Stimulated activated CD4-positive, alpha-beta T cell treated with anti-CD3 and anti-CD28 coated beads, Interleukin-4, amount 100 ng/mL, for 24 hours (primary cell): ENCODE data around the gene FHAD1.

Source experiments
- DNase-seq: peaks from one replicate; pipeline ENCODE4 v3.0.0-alpha.2; 2020

Gene FHAD1

DNA sequence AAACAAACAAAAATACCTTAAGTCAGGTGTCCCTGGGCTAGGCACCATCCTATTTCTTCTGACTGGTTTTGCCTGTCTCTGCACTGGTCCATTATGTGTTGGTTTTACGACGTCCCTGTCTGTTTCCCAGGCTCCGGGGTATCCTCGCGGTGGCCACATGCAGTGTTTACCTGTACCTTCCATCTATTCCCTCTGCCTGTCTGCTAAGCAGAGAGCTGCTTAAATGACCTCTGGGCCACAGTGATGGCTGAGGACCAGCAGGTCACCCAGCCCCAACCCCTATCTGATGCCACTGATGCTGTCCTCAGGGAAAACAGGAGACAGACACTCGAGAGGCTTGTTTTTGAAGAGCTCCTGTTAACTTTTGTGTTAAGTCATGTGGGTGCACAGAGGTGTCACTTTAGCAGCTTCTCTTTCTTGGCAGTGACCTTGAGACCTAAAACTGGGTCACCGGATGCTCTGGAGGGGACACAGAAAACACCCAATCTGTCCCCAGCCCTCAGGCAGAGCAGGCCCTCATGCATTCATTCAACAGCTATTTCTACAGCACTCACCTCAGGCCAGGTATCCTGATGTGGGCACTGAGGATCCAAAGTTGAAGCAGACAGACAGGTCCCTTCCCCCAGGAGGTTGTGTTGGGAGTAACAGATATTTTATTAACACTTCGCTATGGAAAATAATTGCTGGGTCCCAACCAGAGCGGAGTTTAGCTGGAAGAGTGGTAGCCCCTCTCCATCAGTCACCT is 158.3 kb downstream of the FHAD1 start:
- no peak for DNase-seq

DNA sequence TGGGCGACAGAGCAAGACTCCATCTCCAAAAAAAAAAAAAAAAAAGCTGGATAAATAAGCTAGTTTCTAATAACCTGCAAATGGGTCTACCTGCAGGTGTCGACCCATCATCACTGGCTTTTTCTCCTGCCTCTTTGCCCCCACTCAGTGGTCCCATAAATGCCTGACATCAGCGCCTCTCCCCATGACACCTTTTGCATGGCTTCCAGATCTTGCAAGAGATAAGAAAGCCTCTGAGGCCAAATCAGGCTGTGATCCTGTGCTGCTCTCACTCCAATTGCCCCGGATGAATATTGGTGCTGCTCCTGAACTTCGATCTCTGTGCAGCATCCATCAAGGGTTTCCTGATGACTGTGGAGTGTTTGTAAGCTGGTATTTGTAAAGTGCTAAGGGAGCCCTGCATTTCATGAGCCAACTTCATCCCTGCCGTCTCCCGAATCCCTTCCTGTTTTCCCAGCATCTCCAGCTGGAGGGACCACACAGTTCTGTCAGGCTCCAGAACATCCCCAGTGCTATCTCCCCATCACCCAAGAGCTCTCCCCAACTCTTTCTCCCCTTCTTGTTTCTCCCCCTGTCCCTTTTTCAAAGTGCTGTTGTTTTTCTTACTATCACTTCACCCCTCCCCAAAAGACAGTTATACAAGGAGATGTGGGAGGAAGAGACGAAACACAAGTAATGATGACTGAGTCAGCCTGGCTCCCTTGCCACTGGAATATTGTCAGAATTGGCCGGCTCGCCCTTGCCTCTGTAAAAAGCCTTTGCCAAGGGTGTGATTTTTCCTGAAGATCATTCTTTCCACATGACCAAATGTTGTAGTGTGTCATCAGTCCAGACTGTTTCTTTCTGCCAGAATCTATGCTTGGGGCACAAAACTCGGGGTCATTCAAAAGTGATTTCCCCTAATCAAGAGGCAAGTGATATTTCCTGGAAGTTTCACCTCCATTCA is 159.9 kb downstream of the FHAD1 start:
- no peak for DNase-seq

DNA sequence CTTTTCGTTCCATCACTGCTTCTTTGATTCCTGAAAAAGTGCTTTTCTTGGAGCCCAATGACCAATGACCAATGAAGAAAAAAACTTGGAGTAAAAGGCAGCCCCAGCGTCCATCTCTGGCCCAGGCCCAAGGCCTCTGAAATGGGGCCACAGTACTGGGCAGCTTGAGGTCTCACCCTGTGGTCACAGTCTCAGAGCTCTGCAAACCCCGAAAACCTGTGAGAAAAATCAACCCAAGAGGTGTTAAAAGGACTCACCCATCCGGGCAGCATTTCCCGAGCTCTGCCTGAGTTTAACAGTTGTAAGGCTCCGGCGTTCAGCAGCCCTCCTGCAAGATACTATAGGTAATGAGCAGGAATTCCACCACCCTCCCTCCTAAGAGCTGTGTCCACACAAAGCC is 160.6 kb downstream of the FHAD1 start:
- DNase-seq: no peak

DNA sequence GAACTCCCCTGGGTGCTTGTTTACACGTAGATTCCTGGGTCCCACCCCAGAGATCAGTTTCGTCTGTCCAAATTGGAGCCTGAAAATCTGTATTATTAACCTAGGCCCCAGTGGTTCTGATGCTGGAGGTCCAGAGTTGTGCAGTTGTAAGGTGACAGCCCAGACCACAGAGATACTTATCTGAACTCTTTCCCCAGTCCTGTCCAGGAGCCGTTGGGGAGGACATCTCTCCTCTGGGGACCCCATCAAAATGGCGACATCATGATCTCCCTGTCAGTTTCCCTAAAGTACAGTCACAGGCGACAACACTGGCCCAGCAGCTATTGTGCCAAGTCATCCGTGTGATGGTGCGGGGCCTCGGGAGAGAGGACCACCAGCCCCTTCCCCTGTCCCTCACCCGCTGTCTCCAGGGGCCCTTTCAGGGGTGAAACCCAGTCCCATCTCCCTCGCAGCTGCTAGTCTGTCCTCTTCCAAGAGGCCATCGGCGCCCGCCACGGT is 161.9 kb downstream of the FHAD1 start:
- no peak for DNase-seq

DNA sequence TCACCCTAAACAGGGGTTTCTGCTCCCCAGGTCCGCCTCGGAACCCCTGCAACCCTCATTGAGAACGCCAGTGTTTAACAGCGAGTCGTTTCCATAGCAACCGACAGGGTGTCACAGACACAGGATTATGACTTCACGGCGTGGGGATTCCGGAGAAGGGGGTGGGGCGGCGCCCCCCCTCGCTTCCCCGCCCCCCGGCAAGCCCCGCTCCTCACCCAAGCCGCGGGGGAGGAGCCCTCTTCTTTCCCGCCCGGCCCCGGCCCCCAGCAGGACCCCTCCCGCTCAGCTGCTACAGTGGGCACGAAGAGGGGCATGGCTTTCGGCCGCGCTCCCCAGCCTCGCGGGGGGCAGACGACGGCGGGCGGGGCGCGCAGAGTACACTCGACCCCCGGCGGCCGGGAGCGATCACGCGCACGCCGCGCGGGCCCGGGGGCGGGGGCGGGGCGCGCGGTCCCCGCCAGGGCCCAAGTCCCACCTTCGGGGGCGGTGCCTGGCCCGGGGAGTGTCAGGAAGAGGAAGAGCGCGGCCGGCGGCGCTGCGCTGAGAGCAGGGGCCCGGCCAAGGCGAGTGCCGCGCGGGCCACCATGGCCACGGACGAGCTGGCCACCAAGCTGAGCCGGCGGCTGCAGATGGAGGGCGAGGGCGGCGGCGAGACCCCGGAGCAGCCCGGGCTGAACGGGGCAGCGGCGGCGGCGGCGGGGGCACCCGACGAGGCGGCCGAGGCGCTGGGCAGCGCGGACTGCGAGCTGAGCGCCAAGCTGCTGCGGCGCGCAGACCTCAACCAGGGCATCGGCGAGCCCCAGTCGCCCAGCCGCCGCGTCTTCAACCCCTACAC is 162.6 kb downstream of the FHAD1 start, which contains the start of gene EFHD2:
EFHD2 (plus strand) TSS at position 501 of the 835 bp plus-strand sequence; CDS start at position 585, 84 bp downstream.
- peak; percentile 85 for DNase-seq

DNA sequence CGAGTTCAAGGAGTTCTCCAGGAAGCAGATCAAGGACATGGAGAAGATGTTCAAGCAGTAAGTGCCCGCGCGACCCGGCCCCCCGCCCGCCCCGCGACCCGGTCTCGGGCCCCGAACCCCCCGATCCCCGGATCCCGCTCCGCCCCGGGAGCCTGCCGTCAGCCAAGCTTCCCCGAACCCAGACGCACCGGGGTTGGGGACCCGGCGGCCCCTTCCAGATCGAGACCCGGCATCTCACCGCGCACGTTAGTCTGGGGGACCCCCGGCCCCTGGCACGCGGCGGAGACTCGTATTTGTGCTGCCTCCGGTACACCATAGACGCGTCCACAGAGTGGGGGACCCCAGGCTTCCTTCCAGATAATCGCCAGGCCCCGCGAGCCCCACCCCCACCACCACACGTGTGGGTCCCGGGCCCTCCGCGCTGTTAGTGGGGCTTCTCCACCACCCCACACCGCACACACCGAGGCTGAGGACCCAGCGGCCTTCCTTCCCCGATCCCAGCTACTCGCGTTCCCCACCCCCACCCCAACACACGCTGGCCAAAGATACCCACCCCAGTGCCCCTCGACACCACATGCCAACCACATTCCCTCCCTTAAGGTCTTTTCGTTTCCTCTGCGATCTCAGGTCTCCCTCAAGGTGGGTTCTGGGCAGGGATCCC is 163.3 kb downstream of the FHAD1 start:
- no peak for DNase-seq

DNA sequence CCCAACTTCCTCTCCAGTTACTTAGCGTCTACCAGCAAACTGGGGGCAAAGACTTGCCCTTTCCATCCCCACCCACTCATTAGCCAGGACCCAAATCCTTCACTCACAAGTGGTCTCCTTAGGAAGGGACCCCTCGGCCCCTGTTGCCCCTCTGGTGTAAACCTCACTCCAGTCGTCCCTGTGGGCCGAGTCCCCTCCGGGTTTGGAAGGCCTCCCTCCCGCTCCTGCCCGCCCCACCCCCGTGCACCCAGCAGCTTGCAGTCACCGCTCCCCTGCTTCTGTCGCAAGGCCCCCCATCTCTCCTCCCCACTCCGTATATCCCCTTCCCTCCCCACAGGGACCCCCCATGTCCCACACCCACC is 163.8 kb downstream of the FHAD1 start:
- DNase-seq: no peak

DNA sequence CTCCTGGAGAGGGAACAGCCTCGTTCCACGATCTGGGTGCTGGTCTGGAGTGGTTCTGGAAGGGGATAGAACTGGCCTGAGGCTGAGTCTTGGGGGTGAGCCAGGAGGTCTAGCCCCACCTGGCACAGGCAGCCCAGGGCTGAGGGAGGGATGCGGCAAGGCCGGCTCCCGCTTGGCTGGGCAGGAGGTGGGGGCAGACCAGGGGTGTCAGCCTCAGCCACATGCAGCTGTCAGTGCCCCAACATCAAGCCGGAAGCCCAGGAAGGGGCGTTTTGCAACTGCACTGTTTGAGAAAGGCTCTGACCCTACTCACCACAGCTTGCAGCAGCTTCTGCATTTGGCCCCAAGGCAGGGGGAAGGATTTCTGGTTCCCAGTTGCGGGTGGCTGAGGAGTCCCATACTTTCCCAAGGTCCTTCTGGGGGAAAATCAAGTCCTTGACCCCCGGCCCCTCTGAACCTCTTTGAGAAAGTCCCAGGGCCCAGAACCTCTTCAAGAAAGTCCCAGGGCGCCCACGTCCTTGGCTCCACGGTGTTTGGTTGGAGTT is 164.6 kb downstream of the FHAD1 start:
- DNase-seq: peak; percentile 32

DNA sequence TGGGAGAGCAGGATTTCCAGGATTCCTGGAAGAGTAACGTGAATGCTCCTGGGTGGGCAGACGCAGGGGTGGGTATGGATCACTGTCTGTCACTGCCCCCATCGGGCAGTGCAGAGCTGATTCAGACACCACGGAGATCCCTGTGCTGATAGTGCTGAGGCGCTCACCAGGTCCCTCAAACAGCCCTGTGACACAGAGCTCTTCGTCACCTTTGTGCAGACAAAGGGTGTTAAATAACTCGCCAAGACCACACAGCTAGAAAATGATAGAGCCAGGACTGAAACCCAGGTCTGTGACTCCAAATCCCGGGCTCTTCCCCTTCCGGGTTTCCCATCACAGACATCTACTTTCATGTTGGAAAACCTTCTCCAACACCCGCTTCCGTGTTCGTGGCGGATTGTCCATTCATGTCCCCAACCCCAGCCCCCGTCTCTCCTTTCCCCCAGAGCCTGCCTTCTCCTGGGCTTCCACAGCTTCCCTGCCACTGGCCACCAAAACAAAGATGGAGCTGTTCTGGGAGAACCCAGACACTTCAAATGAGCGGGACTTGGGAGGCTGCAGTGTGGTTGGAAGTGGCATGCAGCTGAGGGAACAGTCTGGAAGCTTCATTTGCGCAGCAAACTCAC is 165.3 kb downstream of the FHAD1 start:
- DNase-seq: peak; percentile 52

DNA sequence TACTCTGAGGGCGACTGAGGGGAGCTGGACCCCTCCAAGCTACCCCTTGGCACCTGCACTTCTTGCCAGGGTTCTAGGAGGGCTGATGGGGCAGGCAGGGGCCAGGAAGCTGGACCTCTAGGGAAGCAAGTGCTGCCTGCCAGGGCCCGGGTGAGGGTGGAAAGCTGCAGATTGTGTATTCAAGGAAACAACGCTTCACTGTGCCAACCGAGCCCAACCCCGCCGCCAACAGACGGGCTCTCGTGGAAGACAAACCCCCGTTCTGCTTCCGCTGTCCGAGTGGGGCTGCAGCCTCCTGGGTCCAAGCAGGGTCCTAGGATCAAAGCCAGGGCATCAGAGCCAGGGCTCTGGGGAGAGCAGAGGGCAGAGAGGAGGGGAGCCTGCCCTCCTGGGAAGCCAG is 165.8 kb downstream of the FHAD1 start:
- DNase-seq: no peak

DNA sequence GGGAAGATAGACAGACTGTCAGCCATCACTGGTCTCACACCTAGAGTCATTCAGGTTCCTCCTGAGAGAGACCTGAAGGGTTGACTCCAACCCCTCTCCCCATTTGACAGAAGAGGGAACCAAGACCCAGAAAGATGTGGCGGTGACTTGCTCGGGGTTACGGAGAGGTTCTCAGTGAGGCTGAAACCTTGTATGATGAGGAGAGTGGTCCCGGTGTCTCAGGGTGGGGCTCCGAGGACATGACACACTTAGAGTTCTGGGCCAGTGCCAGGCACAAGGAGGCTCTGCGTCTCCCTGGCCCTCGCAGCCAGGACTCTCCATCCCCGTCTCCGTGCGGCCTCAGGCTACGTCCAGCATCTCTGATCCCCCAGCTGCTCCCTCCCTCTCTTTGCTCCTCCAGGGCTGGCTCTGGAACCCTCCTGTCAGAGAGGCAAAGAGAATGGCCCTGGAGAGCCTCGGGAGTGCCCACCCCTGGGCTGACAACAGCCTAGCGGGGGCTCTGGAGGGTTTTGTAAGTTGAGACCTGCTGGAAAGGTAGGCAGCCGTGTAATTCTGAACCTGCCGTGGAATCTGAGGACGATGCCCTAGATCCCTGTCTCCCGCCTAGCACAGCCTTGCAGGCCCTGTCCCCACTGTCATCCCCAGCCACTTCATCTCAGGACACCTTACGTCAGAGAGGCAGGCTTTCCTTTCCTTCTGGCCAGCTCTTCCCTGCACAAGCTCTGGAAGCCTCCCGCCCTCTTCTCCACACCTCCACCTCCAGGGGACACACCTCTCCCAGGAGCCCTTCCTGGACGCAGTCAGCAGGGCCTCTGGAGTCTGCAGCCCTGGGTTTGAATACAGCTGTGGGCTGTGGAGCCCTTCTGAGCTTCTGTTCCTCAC is 166.8 kb downstream of the FHAD1 start:
- DNase-seq: no peak

DNA sequence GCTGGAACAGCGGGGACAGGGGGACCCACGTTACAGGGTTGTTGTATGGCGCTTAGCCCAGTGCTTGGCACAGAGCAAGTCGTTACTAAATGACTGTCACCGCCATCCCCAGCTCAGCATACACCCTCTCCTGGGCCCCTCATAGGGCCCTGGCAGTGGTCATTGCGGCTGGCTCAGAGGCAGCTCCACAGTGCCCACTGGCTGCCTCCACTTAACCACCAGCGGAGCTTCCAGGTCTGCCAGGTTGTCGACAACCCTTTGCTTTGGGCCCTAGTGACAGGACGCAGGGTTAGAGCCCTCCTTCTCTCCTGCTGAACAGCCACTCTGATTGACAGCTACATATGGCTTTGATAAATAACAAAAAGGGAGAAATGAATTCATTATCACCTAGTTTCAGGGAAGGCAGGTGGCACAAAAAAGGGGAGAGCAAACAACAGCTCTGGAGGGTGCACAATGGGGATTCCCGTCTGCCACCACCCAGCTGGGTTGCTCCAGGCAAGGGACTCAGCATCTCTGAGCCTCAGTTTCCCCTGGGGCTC is 167.5 kb downstream of the FHAD1 start:
- DNase-seq: no peak

DNA sequence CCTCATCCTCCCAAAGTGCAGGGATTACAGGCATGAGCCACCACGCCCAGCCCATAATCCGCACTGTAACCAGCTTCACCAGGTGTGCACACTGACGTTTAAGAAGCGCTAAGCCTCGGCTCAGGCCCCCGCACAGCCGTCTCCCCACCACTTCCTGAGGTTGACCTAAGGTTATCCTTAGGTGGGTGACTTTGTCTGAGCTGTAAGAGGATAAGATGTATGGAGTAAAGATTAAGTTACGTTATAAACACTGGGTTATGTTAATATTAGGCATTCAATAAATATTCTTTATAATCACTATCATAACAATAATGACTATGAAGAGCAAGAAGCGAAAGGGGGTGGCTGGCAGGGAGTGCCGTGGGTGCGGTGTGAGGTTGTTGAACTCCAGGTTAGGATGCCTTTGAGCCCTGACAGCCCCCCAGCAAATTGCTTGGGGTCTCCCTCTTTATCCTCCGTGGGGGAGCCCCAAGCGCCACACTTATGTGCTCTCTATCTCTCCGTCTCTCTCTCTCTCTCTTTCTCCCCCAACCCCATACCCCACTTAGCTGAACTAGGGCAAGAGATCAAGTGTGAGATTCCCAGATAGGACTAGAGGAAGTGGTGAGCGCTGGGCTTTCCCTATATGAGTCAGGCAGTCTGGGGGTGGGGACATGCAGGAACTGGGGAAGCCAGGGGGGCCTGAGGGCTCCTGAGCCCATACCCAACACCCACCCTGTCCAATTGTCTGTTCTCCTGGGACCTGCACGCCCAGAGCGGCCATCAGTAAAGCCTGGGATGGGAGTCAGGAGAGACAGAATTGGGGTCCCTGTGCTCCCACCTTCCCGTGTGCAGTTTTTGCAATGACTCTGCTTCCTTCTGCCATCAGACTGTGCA is 170.3 kb downstream of the FHAD1 start:
- peak; percentile 69 for DNase-seq

DNA sequence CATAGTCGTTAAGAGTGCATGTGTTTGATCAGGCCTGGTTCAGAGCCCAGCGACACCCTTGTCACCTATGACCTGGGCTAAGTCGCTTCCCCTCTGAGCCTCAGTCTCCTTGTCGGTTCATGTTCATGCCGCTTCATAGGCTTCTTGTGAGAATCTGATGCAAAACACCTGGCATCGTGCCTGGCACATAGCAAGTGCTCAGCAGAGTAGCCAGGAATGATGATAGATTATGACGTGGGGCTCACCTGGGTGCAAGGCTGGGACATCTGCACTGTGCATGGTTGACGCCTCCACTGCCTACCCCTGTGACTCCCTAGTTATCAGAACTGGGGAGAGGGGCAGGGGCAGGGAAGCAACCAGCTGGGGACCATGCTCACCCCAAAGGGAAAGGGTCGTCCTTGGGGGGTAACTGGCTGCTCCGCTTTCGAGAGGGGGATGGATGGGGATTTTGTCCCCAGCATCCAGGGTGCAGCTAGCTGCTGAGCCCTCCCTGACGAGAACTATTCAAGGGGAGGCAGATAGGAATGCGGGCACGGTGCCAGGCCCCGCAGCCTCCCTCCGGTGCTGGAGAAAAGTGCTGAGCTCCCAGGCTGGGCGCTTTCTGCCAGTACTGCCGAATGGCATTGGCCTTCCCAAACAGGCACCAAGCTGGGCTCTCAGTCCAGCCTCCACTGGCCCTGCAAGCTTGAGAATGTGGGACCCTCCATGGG is 171.9 kb downstream of the FHAD1 start:
- no peak for DNase-seq

DNA sequence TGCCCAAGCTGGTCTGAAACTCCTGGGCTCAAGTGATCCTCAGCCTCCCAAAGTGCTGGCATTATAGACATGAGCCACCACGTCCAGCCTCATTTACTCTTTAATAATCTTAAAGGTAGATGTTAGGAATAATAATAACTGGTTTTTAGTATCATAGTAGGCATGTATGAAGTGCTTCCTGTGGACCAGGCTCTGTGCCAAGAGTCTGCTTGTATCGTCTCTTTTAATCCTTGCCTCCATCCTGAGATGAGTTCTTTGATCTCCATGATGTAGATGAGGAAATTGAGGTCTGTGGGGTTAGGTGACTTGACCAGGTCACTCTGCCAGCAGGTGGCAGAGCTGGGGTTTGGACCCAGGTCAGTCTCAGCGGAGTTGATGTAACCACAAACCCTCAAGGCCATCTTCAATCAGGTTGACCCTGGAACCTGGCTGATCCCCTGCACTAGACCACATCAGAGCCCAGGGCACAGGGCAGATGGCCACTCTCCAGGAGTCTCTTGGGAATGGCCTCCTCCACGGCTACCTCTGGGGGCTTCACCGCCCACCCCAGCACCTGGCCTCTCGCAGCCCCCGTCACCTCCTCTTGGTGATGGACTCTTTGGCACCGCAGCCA is 173.9 kb downstream of the FHAD1 start:
- DNase-seq: no peak

DNA sequence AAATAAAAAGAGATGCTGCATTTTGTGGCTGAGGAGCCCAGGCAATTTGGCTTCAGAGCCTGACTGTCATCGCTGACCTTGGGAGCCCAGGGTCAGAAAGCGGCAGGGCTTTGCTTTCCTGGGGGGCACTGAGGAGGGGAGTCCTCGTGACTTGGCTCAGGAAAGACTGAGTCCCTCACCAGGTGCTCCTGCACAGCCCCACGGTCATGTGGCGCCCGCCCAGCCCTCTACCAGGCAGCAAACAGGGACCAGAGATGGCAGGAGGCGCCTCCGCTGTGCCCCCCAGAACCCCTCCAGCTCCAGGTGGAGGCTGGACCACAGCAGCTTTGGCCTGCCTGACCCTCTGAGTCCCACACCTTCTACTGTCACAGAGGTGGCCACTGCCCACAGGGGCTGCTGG is 175.8 kb downstream of the FHAD1 start:
- DNase-seq: no peak

DNA sequence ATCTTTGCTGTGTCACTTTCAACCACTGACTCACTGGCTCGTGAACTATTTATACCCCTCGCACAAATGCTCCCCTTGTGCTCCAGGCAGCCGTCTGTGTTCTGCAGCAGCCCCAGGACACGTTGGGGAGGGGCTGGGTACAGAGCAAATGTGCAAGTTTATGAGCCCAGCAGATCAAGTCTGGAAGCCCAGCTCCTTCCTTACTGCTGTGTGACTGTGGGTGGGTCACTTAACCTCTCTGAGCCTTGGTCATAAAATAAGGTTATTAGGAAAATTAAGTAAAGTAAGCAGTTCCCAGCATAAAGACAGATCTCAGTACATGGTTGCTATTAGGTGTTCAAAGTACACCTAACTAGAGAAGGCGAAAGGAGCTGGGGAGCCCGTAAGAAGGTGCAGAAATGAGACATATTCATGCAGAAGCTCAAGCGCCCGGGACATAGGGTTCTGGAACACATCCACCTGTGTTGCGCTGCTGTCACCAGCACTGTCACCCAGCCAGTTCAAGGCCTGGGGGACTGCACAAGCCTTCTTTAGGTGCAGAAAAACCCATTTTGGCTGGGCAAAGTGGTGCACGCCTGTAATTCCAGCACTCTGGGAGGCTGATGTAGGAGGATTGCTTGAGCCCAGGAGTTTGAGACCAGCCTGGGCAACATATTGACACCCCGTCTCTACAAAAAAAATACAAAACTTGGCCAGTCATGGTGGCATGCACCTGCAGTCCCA is 176.5 kb downstream of the FHAD1 start:
- DNase-seq: no peak
